SU-DHL-6 (cell line): ENCODE results near the gene MBNL1.
A peak's percentile ranks its signal among the peaks of the same experiment; 100 is the strongest.

Experiments used
- H2AFZ ChIP-seq: fragments of 200-600 bp; sonication (generic); 2 replicates; pipeline ENCODE4 v1.6.1; 2014; ENCODE audit warnings: low read depth, mild to moderate bottlenecking, moderate library complexity, mixed read lengths, antibody characterized with exemption, low read length; ENCODE audit not compliant: severe bottlenecking
- H3F3A ChIP-seq: fragments of 200-600 bp; shearing (Covaris generic); 2 replicates; pipeline ENCODE4 v1.6.0; 2016; ENCODE audit warnings: antibody characterized with exemption, mild to moderate bottlenecking; ENCODE audit not compliant: insufficient read depth
- H3K27ac ChIP-seq: fragments of 200-600 bp; sonication (generic); 2 replicates; pipeline ENCODE4 v1.5.1; 2016; ENCODE audit warnings: low read depth, mild to moderate bottlenecking, low read length, moderate library complexity, mixed read lengths
- H3K27me3 ChIP-seq: fragments of 200-600 bp; sonication (generic), shearing (Covaris generic); 2 replicates; pipeline ENCODE4 v1.6.0; 2014; ENCODE audit warnings: mild to moderate bottlenecking, low read length
- H3K36me3 ChIP-seq: fragments of 200-600 bp; sonication (generic); 2 replicates; pipeline ENCODE4 v1.6.1; 2014; ENCODE audit warnings: mild to moderate bottlenecking, low read length, mixed read lengths
- H3K4me2 ChIP-seq: fragments of 300-600, 200-600 bp; shearing (Covaris generic), sonication (generic); 2 replicates; pipeline ENCODE4 v1.6.0; 2014; ENCODE audit warnings: low read length, low read depth, mild to moderate bottlenecking; ENCODE audit not compliant: poor library complexity, severe bottlenecking
- H3K4me3 ChIP-seq: fragments of 200-600 bp; sonication (generic); 2 replicates; pipeline ENCODE4 v1.5.1; 2014; ENCODE audit warnings: antibody characterized with exemption, low read length, mild to moderate bottlenecking, mixed read lengths; ENCODE audit not compliant: insufficient read depth, poor library complexity, severe bottlenecking
- H3K79me2 ChIP-seq: fragments of 200-600 bp; sonication (generic); 2 replicates; pipeline ENCODE4 v1.6.1; 2014; ENCODE audit warnings: mild to moderate bottlenecking, low read length, moderate library complexity; ENCODE audit not compliant: insufficient read depth
- H3K9ac ChIP-seq: fragments of 200-600 bp; sonication (generic); 2 replicates; pipeline ENCODE4 v1.7.0; 2014; ENCODE audit warnings: mild to moderate bottlenecking, low read length
- H3K9me2 ChIP-seq: fragments of 200-600 bp; sonication (generic); replicated peaks from 2 replicates; pipeline ENCODE4 v1.6.1; 2014; ENCODE audit warnings: low read length; ENCODE audit not compliant: insufficient read depth
- H3K9me3 ChIP-seq: fragments of 200-600 bp; sonication (generic); 2 replicates; pipeline ENCODE4 v1.6.1; 2014; ENCODE audit warnings: low read length, mixed read lengths; ENCODE audit not compliant: insufficient read depth
- H4K20me1 ChIP-seq: fragments of 200-600 bp; sonication (generic); 2 replicates; pipeline ENCODE4 v1.6.1; 2014; ENCODE audit warnings: low read depth, mild to moderate bottlenecking, antibody characterized with exemption, low read length, moderate library complexity, mixed read lengths
- EZH2phosphoT487 ChIP-seq: fragments of 200-600 bp; sonication (generic), shearing (Covaris generic); conservative IDR thresholded peaks from 2 replicates; pipeline ENCODE4 v1.6.1; 2018; ENCODE audit warnings: mild to moderate bottlenecking, antibody characterized with exemption, low read length, moderate library complexity, mixed read lengths
- TF ChIP-seq, protein P1 (sequence below): fragments of 200-600 bp; sonication (generic); IDR thresholded peaks from one replicate; pipeline ENCODE4 v1.5.1; 2017; ENCODE audit warnings: antibody characterized with exemption, mild to moderate bottlenecking, low read length, moderate library complexity; ENCODE audit not compliant: insufficient read depth, poor library complexity, severe bottlenecking

The MBNL1 gene

DNA sequence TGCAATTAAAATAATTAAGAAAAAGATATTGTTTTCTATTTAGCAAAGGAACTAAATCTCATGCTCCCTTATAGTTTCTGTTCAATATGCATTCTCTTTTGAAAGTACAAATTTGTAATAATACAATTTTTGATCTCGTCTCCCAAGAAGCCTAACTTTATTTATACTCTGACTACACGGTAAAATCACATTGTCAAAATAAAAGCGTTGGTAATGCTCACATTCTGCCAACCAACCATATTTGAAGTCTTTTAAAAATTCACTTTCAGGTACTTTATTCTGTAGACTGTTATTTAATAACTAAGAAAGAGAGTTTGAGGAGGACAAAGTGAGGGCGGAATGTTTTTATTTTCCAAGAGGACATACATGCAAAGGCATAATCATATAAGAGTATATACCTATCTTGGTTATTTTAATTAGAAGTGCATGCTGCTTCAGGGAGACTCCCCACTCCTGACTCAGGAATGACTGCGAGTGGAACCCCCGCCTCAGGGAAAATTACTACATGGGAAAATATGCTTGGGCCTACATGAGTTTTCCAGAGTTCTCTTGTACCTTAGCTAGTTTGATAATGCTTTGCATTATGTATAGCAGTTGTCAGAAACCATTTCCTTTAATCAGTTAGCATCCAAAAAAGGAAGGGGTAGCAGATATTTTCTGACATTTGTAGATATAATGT, 19.3 kb downstream of the MBNL1 start:
- Histone ChIP-seq H3F3A (peaks cover 53% of the 10 kb centered on the region), H3K9ac (no peak overlapping the region), H2AFZ (no peak overlapping the region), H3K9me2 (no peaks in the 10 kb centered on the region), H3K79me2 (peaks cover 97% of the 10 kb centered on the region), H3K4me2 (peak overlapping the region; percentile 57), H3K27me3 (no peaks in the 10 kb centered on the region), H4K20me1 (peaks cover 81% of the 10 kb centered on the region), H3K9me3 (no peaks in the 10 kb centered on the region), H3K27ac (peak overlapping the region; percentile 30; the same call in 1 of the 2 replicates), H3K4me3 (no peak overlapping the region), H3K36me3 (0 out of 2 replicates have a peak, but pooled peaks cover 6% of the 10 kb centered on the region)
- TF ChIP-seq, protein P1, sequence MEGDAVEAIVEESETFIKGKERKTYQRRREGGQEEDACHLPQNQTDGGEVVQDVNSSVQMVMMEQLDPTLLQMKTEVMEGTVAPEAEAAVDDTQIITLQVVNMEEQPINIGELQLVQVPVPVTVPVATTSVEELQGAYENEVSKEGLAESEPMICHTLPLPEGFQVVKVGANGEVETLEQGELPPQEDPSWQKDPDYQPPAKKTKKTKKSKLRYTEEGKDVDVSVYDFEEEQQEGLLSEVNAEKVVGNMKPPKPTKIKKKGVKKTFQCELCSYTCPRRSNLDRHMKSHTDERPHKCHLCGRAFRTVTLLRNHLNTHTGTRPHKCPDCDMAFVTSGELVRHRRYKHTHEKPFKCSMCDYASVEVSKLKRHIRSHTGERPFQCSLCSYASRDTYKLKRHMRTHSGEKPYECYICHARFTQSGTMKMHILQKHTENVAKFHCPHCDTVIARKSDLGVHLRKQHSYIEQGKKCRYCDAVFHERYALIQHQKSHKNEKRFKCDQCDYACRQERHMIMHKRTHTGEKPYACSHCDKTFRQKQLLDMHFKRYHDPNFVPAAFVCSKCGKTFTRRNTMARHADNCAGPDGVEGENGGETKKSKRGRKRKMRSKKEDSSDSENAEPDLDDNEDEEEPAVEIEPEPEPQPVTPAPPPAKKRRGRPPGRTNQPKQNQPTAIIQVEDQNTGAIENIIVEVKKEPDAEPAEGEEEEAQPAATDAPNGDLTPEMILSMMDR: no peak
- TF ChIP-seq EZH2phosphoT487: no peak

DNA sequence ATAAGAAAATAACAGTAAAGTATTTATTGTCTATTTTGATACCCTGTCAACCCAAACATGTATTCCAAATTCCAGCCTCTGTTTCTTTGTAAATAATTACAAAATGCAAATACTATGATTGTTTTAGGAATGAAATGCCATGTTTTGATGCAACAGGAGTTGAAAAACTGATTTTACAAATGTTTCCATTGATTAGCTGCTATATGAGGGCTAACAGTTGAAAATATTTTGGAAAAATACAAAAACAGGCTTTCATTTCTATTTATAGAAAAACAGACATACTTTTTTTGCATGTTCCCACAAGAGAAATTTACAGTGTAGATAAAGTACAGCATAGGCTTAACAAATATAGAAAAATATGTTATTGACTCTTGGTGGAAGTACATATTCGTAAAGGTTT, 20.0 kb downstream of the MBNL1 start:
- H3F3A ChIP-seq: peaks cover 47% of the 10 kb centered on the region
- peaks cover 81% of the 10 kb centered on the region for H4K20me1 ChIP-seq
- no peaks in the 10 kb centered on the region for H3K27me3 ChIP-seq
- no peaks in the 10 kb centered on the region for H3K9me2 ChIP-seq
- H3K9ac ChIP-seq: no peak overlapping the region
- peaks cover 97% of the 10 kb centered on the region for H3K79me2 ChIP-seq
- H3K36me3 ChIP-seq: 0 out of 2 replicates have a peak, but pooled peaks cover 6% of the 10 kb centered on the region
- peak overlapping the region; percentile 57 for H3K4me2 ChIP-seq
- H3K9me3 ChIP-seq: no peaks in the 10 kb centered on the region
- peak overlapping the region; percentile 18; the same call in 1 of the 2 replicates for H3K27ac ChIP-seq
- no peak overlapping the region for H3K4me3 ChIP-seq
- TF ChIP-seq, protein P1: no peak
- TF ChIP-seq EZH2phosphoT487: no peak
- no peak overlapping the region for H2AFZ ChIP-seq

DNA sequence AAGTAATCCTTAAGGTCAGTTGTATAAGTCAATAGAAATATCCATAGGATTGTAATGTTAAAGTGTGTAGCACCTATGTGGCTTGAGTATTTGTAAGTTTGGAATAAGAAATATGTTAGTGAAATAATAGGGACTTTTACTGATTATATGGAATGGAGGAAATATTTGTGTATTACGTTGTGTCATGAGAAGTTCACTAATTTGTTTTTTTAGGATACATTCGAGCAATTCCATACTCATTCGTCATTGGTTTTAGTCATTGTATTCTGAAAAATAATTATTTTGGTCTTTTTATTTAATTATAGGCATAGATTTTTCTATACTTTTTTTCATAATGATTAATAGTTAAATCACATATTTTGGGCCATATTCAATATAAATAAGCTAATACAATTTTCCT, 21.0 kb downstream of the MBNL1 start:
- Histone ChIP-seq H3K9ac (no peak overlapping the region), H3F3A (peaks cover 45% of the 10 kb centered on the region), H3K4me3 (no peak overlapping the region), H3K27me3 (no peaks in the 10 kb centered on the region), H3K9me2 (no peaks in the 10 kb centered on the region), H3K36me3 (0 out of 2 replicates have a peak, but pooled peaks cover 6% of the 10 kb centered on the region), H3K27ac (peak overlapping the region; percentile 36; the same call in 1 of the 2 replicates), H3K9me3 (no peaks in the 10 kb centered on the region), H4K20me1 (peaks cover 77% of the 10 kb centered on the region), H3K4me2 (peak overlapping the region; percentile 57), H2AFZ (no peak overlapping the region), H3K79me2 (peaks cover 97% of the 10 kb centered on the region)
- no peak for TF ChIP-seq EZH2phosphoT487
- TF ChIP-seq, protein P1: no peak
